ENCODE data around the gene MYBL2. TPM values are rescaled to one million over a fixed set of nuclear protein-coding genes. Genes with fewer than 3 reads are reported as not detected.

The MYBL2 gene
- total RNA-seq, 4 donors from 2014 or later = 0.11 to 0.33 (median 0.19) TPM; not detected in 1

- DNase-seq (ENCODE audit: extremely low spot score) = no peak
- Histone ChIP-seq H3K27ac (replicated peaks in 1 of 4) (no peak overlapping the region), H3K4me1 (no peaks in the 10 kb centered on the region), H3K27me3 (no peaks in the 10 kb centered on the region), H3K36me3 (no peaks in the 10 kb centered on the region), H3K4me3 (no peak overlapping the region), H3K9me3 (no peaks in the 10 kb centered on the region)
- 92% methylated on average over 13 of the region's 15 CpGs for WGBS
- intact Hi-C loops (cut with DNase I) = no loop called here
- TF ChIP-seq EP300 (IDR thresholded peaks at IDR 0.05) = no peak
- TF ChIP-seq, protein P1, sequence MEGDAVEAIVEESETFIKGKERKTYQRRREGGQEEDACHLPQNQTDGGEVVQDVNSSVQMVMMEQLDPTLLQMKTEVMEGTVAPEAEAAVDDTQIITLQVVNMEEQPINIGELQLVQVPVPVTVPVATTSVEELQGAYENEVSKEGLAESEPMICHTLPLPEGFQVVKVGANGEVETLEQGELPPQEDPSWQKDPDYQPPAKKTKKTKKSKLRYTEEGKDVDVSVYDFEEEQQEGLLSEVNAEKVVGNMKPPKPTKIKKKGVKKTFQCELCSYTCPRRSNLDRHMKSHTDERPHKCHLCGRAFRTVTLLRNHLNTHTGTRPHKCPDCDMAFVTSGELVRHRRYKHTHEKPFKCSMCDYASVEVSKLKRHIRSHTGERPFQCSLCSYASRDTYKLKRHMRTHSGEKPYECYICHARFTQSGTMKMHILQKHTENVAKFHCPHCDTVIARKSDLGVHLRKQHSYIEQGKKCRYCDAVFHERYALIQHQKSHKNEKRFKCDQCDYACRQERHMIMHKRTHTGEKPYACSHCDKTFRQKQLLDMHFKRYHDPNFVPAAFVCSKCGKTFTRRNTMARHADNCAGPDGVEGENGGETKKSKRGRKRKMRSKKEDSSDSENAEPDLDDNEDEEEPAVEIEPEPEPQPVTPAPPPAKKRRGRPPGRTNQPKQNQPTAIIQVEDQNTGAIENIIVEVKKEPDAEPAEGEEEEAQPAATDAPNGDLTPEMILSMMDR (IDR thresholded peaks at IDR 0.05) = no peak
- no peak for TF ChIP-seq POLR2A (IDR thresholded peaks at IDR 0.05; ENCODE audit: low read depth)
- TF ChIP-seq POLR2AphosphoS5 (IDR thresholded peaks at IDR 0.05) = no peak
Measured at GRCh38 chr20:43711098-43711654, 44.3 kb downstream of the MYBL2 start.

- Histone ChIP-seq H3K36me3 (no peaks in the 10 kb centered on the region), H3K27me3 (no peaks in the 10 kb centered on the region), H3K27ac (replicated peaks in 1 of 4) (no peak overlapping the region), H3K9me3 (peaks cover 0 to 5% (median 0%) of the 10 kb centered on the region in 4 donors), H3K4me1 (no peaks in the 10 kb centered on the region), H3K4me3 (no peak overlapping the region)
- WGBS = 98% methylated on average over 9 of the region's 9 CpGs
- no peak for DNase-seq (ENCODE audit: extremely low spot score)
- intact Hi-C loops (cut with DNase I) = no loop called here
- TF ChIP-seq POLR2AphosphoS5 (IDR thresholded peaks at IDR 0.05) = no peak
- no peak for TF ChIP-seq EP300 (IDR thresholded peaks at IDR 0.05)
- TF ChIP-seq, protein P1 (IDR thresholded peaks at IDR 0.05) = no peak
- no peak for TF ChIP-seq POLR2A (IDR thresholded peaks at IDR 0.05; ENCODE audit: low read depth)
Measured at GRCh38 chr20:43715044-43715443, 48.1 kb downstream of the MYBL2 start.

- Histone ChIP-seq H3K27ac (replicated peaks in 1 of 4) (no peak overlapping the region), H3K9me3 (peaks cover 0 to 7% (median 0%) of the 10 kb centered on the region in 4 donors), H3K36me3 (no peaks in the 10 kb centered on the region), H3K4me3 (no peak overlapping the region), H3K4me1 (no peaks in the 10 kb centered on the region), H3K27me3 (no peaks in the 10 kb centered on the region)
- intact Hi-C loops (cut with DNase I) = no loop called here
- TF ChIP-seq EP300 (IDR thresholded peaks at IDR 0.05) = no peak
- no peak for TF ChIP-seq POLR2A (IDR thresholded peaks at IDR 0.05; ENCODE audit: low read depth)
- TF ChIP-seq POLR2AphosphoS5 (IDR thresholded peaks at IDR 0.05) = no peak
- TF ChIP-seq, protein P1 (IDR thresholded peaks at IDR 0.05) = no peak
- WGBS = 96% methylated on average over 6 of the region's 6 CpGs
- DNase-seq (ENCODE audit: extremely low spot score) = no peak
Measured at GRCh38 chr20:43715511-43715910, 48.6 kb downstream of the MYBL2 start.

GRCh38 chr20:43716123-43716522, 49.2 kb downstream of the MYBL2 start:
- Histone ChIP-seq H3K27me3 (peaks cover 0 to 1% (median 0%) of the 10 kb centered on the region in 4 donors), H3K27ac (replicated peaks in 1 of 4) (no peak overlapping the region), H3K4me3 (no peak overlapping the region), H3K9me3 (peaks cover 0 to 7% (median 0%) of the 10 kb centered on the region in 4 donors), H3K4me1 (no peaks in the 10 kb centered on the region), H3K36me3 (no peaks in the 10 kb centered on the region)
- intact Hi-C loops (cut with DNase I) = no loop called here
- WGBS = 100% methylated on average over 2 of the region's 4 CpGs
- TF ChIP-seq, protein P1 (IDR thresholded peaks at IDR 0.05) = no peak
- no peak for DNase-seq (ENCODE audit: extremely low spot score)
